ENCODE measurements around the gene YKT6.

YKT6 gene

GRCh38 chr7:44231088-44231487 lies 30.3 kb downstream of the YKT6 start:
- Histone ChIP-seq H3K27ac (ENCODE audit: low read depth, low read length) (no peak overlapping the region), H4K20me1 (ENCODE audit: control insufficient read depth, insufficient read depth, low read depth, low read length) (no peaks in the 10 kb centered on the region), H3K4me1 (ENCODE audit: control insufficient read depth, low read length) (no peaks in the 10 kb centered on the region), H3K79me2 (ENCODE audit: control insufficient read depth, low read length) (no peaks in the 10 kb centered on the region), H3K27me3 (ENCODE audit: control insufficient read depth, low read length) (no peaks in the 10 kb centered on the region; the same call in 1 of the 2 replicates), H3K4me2 (ENCODE audit: low read length) (no peak overlapping the region), H3K4me3 (ENCODE audit: low read length) (no peak overlapping the region), H3K9me3 (ENCODE audit: control insufficient read depth, insufficient read depth, low read length) (no peaks in the 10 kb centered on the region), H3F3A (ENCODE audit: control insufficient read depth, insufficient read depth) (no peaks in the 10 kb centered on the region), H3K9me2 (replicated peaks; ENCODE audit: control insufficient read depth, low read length) (no peaks in the 10 kb centered on the region), H3K36me3 (ENCODE audit: control insufficient read depth, low read length) (no peaks in the 10 kb centered on the region)
- TF ChIP-seq CTCF (IDR thresholded peaks at IDR 0.05; ENCODE audit: low read depth, low read length, poor library complexity, severe bottlenecking) (no peak), EZH2phosphoT487 (IDR thresholded peaks at IDR 0.05; ENCODE audit: borderline replicate concordance, low read length) (no peak)

- Histone ChIP-seq H3K36me3 (ENCODE audit: control insufficient read depth, low read length) (no peaks in the 10 kb centered on the region), H3K27me3 (ENCODE audit: control insufficient read depth, low read length) (peaks cover 3% of the 10 kb centered on the region; the same call in 1 of the 2 replicates), H4K20me1 (ENCODE audit: control insufficient read depth, insufficient read depth, low read depth, low read length) (no peaks in the 10 kb centered on the region), H3K27ac (ENCODE audit: low read depth, low read length) (no peak overlapping the region), H3K79me2 (ENCODE audit: control insufficient read depth, low read length) (no peaks in the 10 kb centered on the region), H3K4me3 (ENCODE audit: low read length) (no peak overlapping the region), H3K9me3 (ENCODE audit: control insufficient read depth, insufficient read depth, low read length) (no peaks in the 10 kb centered on the region), H3K9me2 (replicated peaks; ENCODE audit: control insufficient read depth, low read length) (no peaks in the 10 kb centered on the region), H3K4me1 (ENCODE audit: control insufficient read depth, low read length) (no peaks in the 10 kb centered on the region), H3F3A (ENCODE audit: control insufficient read depth, insufficient read depth) (no peaks in the 10 kb centered on the region), H3K4me2 (ENCODE audit: low read length) (no peak overlapping the region)
- TF ChIP-seq CTCF (IDR thresholded peaks at IDR 0.05; ENCODE audit: low read depth, low read length, poor library complexity, severe bottlenecking), result no peak
- TF ChIP-seq EZH2phosphoT487 (IDR thresholded peaks at IDR 0.05; ENCODE audit: borderline replicate concordance, low read length), result no peak
Observed at GRCh38 chr7:44232396-44232795, 31.6 kb downstream of the YKT6 start.

GRCh38 chr7:44232901-44233715 lies 32.3 kb downstream of the YKT6 start:
- H3K4me2 ChIP-seq (ENCODE audit: low read length), result no peak overlapping the region
- no peaks in the 10 kb centered on the region for H3K9me2 ChIP-seq (replicated peaks; ENCODE audit: control insufficient read depth, low read length)
- H3F3A ChIP-seq (ENCODE audit: control insufficient read depth, insufficient read depth), result no peaks in the 10 kb centered on the region
- TF ChIP-seq CTCF (IDR thresholded peaks at IDR 0.05; ENCODE audit: low read depth, low read length, poor library complexity, severe bottlenecking) (peak; percentile 38), EZH2phosphoT487 (IDR thresholded peaks at IDR 0.05; ENCODE audit: borderline replicate concordance, low read length) (no peak)
- H3K27me3 ChIP-seq (ENCODE audit: control insufficient read depth, low read length), result peaks cover 3% of the 10 kb centered on the region; the same call in 1 of the 2 replicates
- H4K20me1 ChIP-seq (ENCODE audit: control insufficient read depth, insufficient read depth, low read depth, low read length), result no peaks in the 10 kb centered on the region
- H3K9me3 ChIP-seq (ENCODE audit: control insufficient read depth, insufficient read depth, low read length), result no peaks in the 10 kb centered on the region
- no peaks in the 10 kb centered on the region for H3K79me2 ChIP-seq (ENCODE audit: control insufficient read depth, low read length)
- H3K36me3 ChIP-seq (ENCODE audit: control insufficient read depth, low read length), result no peaks in the 10 kb centered on the region
- H3K4me3 ChIP-seq (ENCODE audit: low read length), result no peak overlapping the region
- H3K27ac ChIP-seq (ENCODE audit: low read depth, low read length), result no peak overlapping the region
- no peaks in the 10 kb centered on the region for H3K4me1 ChIP-seq (ENCODE audit: control insufficient read depth, low read length)

All from DOHH2 (cell line).